GM20431 (cell line): ENCODE data around the gene SORL1-AS1.

ENCODE experiments used
- in situ Hi-C: fragments of 300-500 bp; cut with MseI, MboI; formaldehyde crosslinking; loops from one replicate; pipeline ENCODE4 v1.15.0; 2020; ENCODE audit warnings: low sequenced_read_pairs; ENCODE audit not compliant: unreplicated experiment

The SORL1-AS1 gene

GRCh38 chr11:121478226-121478894 is 25.6 kb upstream of the SORL1-AS1 start:
- in situ Hi-C loops, result no loop called here

- in situ Hi-C loops, result no loop called here
These were observed 23.7 kb upstream of the SORL1-AS1 start for GRCh38 chr11:121476379-121477032.

GRCh38 chr11:121474680-121475079 is 21.9 kb upstream of the SORL1-AS1 start:
- in situ Hi-C loops, result no loop called here

- in situ Hi-C loops, result no loop called here
These were observed 20.5 kb upstream of the SORL1-AS1 start for GRCh38 chr11:121473064-121473777.

DNA sequence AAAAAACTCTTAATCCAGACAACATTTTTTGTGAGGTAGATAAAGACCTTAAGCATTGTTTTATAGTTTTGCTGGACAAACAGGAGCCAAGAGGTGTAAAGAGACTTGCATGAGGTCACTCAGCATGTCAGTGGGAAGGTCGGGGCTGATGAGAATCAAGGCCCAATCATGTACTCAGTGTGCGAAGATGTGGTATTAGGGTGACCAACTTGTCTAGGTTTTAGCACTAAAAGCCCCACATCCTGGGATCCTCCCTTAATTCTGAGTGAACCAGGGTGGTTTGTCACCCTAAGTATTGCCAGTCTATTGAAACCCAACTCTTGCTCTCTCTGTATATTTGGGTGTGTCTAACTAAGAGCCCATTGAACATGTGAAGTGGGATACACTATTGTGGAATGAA is 19.5 kb upstream of the SORL1-AS1 start:
- in situ Hi-C loops, result no loop called here

DNA sequence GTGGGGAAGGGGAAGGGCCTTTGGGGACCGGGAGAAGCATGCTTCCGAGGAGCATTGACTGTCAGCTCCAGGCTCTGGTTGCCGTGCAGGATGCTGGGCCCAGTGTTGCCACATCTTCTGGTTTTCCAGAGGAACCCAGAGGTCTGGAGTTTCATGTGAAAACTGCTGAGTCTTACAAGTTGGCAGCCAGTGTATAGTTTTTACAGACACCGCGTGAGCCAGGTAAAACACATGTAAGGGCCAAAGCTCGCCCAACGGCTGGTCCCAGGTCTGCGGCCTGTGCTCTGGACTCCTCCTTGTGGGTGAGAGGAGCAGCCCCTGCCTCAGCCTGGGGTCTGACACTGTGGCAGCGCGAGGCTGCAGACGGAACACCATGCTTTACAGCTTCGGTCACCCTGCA is 18.4 kb upstream of the SORL1-AS1 start:
- in situ Hi-C loops, result no loop called here

DNA sequence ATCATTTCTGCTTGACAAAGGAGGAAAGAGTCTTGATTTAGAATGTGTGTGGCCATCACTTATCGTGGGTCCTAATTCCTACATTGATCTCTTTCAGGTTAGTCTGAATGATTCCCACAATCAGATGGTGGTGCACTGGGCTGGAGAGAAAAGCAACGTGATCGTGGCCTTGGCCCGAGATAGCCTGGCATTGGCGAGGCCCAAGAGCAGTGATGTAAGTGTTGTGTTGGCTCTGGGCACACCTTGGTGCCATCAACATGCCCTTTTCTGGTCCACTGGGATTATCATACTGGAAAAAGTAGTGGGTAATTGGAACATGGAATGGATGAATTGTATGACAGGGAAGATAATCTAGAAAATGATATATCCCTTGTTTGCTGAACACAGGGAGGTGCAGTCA is 17.1 kb upstream of the SORL1-AS1 start:
- in situ Hi-C loops, result no loop called here

DNA sequence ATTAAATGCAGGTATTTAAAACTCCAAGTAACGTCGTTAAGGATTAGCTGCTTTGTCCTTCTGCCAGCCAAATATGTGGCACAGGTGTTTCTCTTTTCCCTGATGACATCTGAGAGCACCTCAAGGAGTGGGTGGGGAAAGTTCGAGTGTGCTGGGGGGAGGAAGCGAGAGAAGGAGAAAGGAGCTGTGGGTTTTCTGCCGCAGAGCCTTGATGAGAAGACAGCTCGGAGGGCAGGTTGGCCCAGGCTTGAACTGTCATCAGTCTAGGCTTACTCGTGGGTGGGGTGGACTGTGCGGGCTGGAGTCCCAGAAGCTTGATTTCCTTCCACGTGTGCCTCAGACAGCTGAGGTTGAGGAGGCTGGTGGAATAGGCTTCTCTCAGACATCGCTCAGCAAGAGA is 15.2 kb upstream of the SORL1-AS1 start:
- in situ Hi-C loops, result no loop called here

- in situ Hi-C loops, result no loop called here
These were observed 14.7 kb upstream of the SORL1-AS1 start for GRCh38 chr11:121467471-121467870.

DNA sequence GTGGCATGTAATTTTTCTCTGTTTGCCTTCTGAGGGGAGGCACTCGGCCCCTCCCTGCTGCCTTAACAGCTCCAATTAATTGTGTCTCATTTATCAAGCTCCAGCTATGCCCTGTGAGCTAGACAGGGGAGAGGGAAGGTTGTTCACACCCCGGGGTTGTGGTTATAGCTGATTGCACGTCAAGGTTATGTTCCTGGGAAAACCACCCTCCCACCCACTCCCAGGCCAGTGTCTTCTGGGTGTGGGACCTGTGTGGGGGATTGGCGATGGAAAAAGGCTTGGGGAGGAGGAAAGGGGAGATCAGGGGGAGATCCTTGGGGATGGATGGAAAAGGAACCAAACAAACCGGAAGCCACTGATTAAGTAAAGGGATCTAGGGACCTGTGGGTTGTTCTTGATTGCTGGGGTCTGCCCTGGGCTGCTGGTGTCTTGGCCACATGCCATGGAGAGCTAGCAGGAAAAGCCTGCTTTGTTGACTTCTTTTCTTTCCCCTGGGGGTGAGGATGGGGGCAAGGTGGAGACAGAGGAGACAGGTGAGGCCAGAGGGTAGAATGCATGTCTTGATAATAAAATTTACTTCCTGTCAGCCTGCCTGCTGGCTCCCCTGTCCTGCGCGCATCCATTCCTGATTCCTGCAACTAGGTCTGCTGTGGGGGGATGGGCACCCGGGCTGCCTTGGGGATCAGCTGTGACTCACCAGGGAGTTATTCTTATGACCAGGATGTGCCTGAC is 13.5 kb upstream of the SORL1-AS1 start:
- in situ Hi-C loops, result no loop called here

- in situ Hi-C loops, result no loop called here
These were observed 12.9 kb upstream of the SORL1-AS1 start for GRCh38 chr11:121465709-121466062.

DNA sequence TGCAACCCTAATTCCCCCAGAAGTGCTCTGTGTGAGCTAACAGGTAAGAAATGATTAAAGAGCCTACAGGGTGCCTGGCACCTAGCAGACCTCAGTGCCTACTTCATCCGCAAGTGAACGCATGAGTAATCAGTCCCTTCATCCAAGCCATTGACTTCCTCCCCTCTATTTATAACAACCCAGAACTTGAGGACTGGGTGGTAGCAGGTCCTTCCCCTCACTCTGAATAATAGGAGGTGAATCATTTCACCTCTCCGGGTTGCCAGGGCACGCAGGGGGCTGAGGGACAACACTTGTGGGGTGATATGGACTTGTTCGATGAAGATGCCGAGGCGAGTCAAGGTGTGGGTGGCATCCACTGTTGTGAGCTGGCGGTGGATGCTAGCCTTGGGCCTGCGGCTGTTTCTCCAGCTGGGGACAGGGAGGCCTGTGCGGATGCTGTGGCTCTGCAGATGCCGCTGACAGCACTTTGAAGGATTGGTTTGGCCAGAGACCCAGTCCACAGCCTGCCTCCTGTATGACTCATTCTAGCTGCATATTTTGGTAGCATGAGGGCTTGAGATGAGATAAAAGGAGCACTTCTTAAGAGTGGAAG is 11.7 kb upstream of the SORL1-AS1 start:
- in situ Hi-C loops, result no loop called here

DNA sequence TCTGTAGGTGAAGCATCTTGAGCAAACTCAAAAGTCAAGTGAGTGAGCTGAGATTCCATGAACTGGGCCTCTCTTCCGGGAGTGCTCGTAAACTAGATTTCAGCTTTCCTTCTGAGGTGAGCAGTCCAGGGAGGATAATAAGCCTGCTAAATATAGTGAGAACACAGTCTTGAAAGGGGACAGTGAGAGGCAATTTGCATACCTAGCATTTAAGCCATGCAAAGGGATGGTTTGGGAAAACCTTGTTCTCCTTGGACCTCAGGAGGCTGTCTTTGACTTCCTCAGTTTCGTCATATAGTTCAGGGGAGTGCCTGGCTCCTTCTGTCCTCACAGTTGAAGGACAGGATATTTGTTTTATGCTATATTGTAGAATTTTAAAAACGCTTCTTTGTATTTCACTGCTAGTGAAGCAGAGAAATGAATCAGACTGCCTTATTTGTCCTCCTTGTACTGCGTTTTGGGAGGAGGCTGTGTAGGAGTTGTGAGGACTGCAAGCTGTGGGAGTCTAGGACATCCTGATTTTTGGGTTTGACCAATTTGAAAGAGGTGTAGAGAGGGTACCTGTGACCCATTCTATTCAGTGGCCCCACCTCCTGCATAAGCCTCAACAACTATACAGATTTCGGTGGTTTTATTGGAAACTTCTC is 11.0 kb upstream of the SORL1-AS1 start:
- in situ Hi-C loops, result no loop called here

DNA sequence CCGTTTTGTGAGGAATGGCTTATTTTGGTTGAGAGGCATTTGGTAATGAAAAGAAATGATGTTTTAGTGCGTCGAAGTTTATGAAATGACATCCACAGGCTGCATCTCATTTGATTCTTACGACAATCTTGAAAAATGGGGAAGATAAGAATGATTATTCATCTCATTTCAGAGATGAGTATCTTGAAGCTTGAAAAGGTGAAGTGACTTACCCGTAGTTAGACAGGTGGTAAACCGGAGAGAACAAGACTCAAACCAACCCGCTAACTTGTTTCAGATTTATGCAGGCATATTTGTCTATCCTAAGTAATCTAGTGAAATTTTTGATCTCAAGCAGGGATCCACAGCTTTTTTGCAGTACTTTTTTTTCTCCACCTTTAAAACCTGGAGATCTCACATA is 9.1 kb upstream of the SORL1-AS1 start:
- in situ Hi-C loops, result no loop called here

DNA sequence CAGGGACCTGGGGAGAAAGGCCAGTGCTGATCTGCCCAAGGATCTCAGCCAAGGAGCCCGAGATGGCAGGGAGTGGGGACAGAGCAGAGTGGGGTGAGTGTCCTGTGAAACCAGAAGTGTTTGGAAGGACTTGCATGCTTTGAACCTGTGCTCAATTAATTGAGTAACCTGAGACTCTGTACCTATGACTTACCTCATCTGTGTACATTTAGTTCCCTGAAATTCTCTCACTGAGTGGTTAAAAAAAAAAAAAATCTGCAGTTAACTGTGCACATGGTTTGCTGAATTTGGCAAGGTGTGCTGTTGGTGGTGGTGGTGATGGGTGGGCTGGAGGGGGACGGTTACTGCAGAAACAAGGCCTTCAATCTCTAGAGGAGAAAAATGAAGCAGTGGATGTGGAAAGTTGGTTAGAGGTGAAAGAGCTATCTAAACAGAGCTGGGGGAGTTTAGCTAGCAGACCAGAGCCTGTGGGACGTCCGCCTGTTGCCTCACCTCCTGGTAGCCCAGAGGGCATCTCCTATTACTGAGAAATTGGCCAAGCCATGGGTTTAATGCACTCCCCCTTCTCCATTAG is 8.3 kb upstream of the SORL1-AS1 start:
- in situ Hi-C loops, result no loop called here

GRCh38 chr11:121459413-121460017 is 6.7 kb upstream of the SORL1-AS1 start:
- in situ Hi-C loops, result no loop called here

GRCh38 chr11:121458551-121458950 is 5.8 kb upstream of the SORL1-AS1 start:
- in situ Hi-C loops, result no loop called here

- in situ Hi-C loops, result no loop called here
These were observed 4.2 kb upstream of the SORL1-AS1 start for GRCh38 chr11:121456816-121457431.

DNA sequence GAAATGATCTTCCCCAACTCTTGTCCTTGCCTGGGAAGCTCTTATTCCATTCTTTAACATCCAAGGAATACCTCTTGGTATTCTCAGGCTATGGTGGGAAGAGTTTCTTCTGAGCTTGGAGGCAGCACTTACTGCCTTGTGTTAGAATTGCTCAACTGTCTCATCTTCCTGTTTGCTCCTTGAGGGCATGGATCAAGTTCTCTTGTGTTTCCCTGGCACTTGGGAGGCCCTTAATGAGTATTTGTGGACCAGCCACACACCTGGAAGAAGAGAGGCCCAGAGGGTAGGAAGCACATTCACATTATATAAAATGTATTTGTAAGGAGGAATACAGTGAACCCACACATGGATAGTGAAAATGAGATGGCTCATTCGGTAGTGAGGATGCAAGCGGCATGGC is 3.4 kb upstream of the SORL1-AS1 start:
- in situ Hi-C loops, result no loop called here
